Retinal pigment epithelial cell (primary cell): ENCODE measurements around the gene AGTPBP1.

Experiments used
- DNase-seq: peaks from one replicate; pipeline ENCODE4 v3.0.0-alpha.2; 2010; ENCODE audit warnings: low read depth
- H3K4me3 ChIP-seq: 2 replicates; pipeline ENCODE4 v1.5.1; 2011; ENCODE audit warnings: mild to moderate bottlenecking, low read length, control low read depth, moderate library complexity
- TF ChIP-seq, protein P1 (sequence below): conservative IDR thresholded peaks from 2 replicates; pipeline ENCODE4 v1.5.1; 2011; ENCODE audit warnings: low read depth, low read length, control low read depth, inconsistent platforms

AGTPBP1 gene

DNA sequence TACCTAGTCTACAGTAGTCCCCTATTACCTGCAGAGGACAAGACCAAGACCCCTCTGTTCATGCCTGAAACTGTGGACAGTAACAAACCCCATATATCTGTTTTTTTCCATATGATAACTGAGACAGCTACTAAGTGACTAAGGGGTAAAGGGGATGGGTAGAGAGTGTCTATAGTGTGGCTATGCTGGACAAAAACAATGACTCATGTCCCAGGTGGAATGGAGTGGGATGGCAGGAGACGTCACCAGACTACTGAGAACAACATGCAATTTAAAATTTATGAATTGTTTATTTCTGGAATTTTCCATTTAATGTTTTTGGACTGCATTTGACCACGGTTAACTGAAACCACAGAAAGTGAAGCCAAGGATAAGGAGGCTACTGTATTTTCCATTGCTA lies 171.8 kb downstream of the AGTPBP1 start:
- H3K4me3 ChIP-seq, result no peak overlapping the region
- TF ChIP-seq, protein P1, sequence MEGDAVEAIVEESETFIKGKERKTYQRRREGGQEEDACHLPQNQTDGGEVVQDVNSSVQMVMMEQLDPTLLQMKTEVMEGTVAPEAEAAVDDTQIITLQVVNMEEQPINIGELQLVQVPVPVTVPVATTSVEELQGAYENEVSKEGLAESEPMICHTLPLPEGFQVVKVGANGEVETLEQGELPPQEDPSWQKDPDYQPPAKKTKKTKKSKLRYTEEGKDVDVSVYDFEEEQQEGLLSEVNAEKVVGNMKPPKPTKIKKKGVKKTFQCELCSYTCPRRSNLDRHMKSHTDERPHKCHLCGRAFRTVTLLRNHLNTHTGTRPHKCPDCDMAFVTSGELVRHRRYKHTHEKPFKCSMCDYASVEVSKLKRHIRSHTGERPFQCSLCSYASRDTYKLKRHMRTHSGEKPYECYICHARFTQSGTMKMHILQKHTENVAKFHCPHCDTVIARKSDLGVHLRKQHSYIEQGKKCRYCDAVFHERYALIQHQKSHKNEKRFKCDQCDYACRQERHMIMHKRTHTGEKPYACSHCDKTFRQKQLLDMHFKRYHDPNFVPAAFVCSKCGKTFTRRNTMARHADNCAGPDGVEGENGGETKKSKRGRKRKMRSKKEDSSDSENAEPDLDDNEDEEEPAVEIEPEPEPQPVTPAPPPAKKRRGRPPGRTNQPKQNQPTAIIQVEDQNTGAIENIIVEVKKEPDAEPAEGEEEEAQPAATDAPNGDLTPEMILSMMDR, result no peak
- DNase-seq, result no peak

DNA sequence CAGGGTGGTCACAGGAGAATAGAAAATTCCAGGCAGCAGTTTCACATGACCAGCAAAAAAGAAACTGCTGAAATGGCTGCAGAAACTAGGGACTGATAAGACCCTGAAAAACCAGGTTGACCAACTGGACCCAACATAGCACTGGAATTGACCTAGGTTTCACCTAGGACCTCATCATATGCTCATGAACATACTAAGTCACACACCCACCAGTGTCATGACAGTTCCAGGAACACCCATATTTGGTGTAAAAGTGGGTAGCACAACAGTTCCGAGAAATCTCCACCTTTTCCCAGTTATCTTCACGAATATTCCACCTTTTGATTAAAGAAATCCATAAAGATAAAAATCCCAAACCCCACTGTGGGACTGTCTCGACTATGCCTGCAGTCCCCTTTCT lies 182.2 kb downstream of the AGTPBP1 start:
- TF ChIP-seq, protein P1, result no peak
- no peak for DNase-seq
- no peak overlapping the region for H3K4me3 ChIP-seq

DNA sequence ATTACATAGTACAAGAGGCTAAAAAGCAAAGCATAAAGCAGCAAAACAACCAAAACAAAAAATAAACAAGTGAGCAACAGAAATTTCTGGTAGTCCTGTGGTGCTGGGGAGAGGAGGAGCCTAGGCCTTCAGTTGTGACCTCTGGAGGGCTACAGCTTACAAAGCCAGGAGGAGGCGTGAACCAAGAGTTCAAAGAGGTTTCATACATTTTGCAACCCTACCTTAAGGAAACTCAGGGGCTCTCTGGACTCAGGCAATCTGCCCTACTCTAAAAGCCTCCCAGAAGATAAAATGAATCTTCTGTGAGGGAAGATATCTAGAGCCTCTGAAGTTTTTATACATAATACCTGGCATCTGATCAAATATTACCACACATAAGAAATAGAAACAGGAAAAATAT lies 187.4 kb downstream of the AGTPBP1 start:
- TF ChIP-seq, protein P1, result no peak
- no peak overlapping the region for H3K4me3 ChIP-seq
- DNase-seq, result no peak

DNA sequence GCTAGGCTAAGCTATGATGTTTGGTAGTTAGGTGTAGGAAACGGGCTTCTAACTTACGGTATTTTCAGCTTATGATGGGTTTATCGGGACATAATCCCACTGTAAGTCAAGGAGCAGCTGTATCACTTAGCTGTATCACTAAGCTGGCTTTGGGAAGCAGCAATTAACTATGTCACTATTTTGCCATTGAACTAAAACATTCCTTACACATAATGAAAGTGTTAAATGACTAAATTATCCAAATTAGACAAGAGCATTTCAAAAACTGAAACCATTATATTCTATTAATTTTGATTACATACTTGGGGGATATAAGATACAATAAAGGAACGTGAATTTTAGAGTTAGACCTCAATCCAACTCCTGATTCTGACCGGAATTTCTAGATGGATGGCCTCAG lies 188.3 kb downstream of the AGTPBP1 start:
- no peak overlapping the region for H3K4me3 ChIP-seq
- TF ChIP-seq, protein P1, result no peak
- no peak for DNase-seq

DNA sequence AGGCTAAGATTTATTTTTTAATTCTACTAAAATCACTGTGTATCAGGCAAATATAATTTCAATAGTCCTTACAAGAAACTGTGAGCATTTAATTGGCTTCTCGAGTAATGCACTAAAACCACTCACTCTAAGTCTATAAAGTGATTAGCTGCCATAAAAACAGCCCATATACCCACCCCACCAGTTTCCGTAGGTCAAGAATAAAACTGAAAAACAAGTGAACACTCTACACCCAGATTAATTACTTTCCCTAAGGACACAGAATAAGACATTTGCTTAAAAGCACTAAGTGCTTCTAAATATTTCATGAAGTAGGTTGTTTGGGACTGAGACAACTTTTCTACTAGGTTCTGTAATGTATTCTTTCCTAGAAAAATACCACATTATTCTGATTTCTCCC lies 194.2 kb downstream of the AGTPBP1 start:
- no peak for DNase-seq
- H3K4me3 ChIP-seq, result no peak overlapping the region
- TF ChIP-seq, protein P1, result no peak

DNA sequence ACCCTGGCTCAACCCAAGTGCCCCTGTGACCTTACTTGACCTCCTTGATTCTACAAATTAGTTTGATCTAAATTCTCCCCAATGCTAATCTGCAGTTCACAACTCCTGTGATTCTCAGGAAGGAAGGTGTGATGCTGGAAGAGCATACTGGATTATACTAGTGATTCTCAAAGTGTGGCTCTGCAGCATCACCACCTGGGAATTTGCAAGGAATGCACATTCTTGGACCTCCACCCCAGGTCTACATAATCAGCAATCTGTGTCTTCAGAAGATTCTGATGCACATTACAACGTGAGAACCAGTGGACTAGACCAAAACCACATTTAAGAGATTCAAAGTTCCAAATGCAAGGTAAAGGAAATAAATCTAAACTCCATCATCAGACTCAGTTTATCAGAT lies 198.6 kb downstream of the AGTPBP1 start:
- TF ChIP-seq, protein P1, result no peak
- H3K4me3 ChIP-seq, result no peak overlapping the region
- no peak for DNase-seq

DNA sequence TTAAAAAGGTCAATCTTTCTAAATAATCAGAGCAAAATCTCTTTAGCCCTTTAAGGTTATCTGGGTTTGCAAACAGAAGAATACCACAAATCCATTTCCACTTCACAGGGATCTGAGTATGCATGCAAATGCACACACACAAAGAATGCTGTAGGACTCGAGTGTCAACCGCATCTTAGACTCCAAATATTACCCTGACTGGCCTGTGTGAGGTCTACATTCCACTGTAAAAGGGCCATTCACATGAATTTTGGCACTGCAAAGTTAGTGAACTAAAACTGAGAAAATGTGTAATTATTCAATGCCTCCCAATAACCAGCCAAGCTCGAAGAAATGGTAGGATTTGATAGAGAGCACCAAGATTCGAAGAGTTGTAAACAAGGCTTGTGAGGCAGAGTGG lies 199.9 kb downstream of the AGTPBP1 start:
- TF ChIP-seq, protein P1, result no peak
- H3K4me3 ChIP-seq, result no peak overlapping the region
- no peak for DNase-seq
